ENCODE measurements around the gene TTYH3.

The TTYH3 gene

DNA sequence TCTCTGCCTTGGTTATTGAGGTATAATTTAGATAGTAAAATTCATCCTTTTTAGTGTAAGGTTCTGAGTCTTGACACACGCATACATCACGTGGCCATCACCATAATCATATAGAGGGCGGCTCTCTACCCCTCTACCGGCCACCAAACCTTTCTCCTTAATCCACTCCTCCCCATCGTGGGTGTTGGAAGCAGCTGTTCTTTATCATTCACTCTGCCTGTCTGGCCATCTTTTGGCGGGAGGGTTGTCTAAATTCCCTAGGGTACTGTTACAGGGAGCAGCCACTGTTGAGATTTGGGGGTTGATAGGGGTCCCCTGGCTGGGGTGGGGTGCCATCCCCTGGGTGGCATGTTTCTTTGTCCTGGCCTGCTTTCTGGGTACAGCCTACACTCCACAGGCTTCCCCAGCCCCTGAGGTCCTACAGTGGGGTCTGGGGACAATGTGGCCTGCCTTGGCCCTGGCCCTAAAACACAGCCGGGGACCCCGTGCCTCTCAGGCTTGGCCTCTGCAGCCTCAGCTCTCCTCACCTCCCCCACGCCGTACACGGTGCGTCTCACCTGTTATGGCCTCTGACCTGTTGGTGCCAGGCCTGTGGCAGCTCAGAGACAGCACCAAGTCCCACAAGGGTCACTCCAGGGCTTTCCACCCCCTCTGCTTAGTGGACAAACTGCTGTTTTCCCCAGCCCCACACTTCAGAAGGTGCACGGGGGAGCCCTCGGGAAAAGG, 73.7 kb downstream of the TTYH3 start:
- DNase-seq = no peak
- Mint-ChIP-seq H3K36me3 (no peaks in the 10 kb centered on the region), H3K27ac (no peak overlapping the region), H3K27me3 (peaks cover 80% of the 10 kb centered on the region), H3K9me3 (no peaks in the 10 kb centered on the region), H3K4me3 (no peak overlapping the region), H3K4me1 (peaks cover 19% of the 10 kb centered on the region)
- CTCF ChIA-PET = interaction anchor here (0.6 to 16.7 kb wide), 4 partner anchors 24 to 159 kb away, joined by 3 to 222 read pairs (median 22); no protein-coding TSS in a partner anchor

DNA sequence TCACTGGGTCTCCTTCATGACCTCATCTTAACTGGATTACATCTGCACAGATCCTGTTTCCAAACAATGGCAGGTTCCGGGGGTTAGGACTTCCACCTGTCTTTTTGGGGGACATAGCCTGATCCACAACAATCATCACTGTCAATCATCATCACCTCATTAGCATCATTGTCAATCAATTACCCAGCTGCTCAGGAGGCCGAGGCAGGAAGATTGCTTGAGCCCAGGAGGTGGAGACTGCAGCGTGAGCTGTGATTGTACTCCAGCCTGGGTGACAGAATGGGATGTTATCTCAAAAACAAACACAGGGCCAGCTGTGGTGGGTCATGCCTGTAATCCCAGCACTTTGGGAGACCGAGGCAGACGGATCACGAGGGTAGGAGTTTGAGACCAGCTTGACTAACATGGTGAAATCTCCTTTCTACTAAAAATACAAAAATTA, 74.9 kb downstream of the TTYH3 start:
- H3K27ac Mint-ChIP-seq = no peak overlapping the region
- peaks cover 77% of the 10 kb centered on the region for H3K27me3 Mint-ChIP-seq
- no peaks in the 10 kb centered on the region for H3K9me3 Mint-ChIP-seq
- no peak for DNase-seq
- peaks cover 25% of the 10 kb centered on the region for H3K4me1 Mint-ChIP-seq
- H3K36me3 Mint-ChIP-seq = no peaks in the 10 kb centered on the region
- no peak overlapping the region for H3K4me3 Mint-ChIP-seq
- CTCF ChIA-PET = interaction anchor here (0.7 to 16.7 kb wide), 3 partner anchors 25 to 158 kb away, joined by 3 to 222 read pairs (median 42); no protein-coding TSS in a partner anchor

DNA sequence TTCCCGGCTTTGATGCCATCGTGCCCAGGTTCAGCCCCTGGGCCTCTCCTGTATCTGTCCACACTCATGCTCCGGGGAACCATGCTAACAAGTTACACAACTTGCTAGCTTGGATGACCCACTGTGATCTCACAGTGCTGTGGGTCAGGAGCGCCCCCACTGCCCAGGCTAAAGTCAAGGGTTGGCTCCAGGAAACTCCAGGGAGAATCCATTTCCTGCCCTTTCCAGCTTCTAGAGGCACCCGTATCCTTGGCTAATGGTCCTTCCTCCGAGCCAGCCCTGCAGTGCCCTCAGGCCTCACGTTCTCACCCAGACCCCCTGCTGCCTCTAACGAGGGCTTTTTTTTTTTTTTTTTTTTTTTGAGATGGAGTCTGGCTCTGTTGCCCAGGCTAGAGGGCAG, 75.7 kb downstream of the TTYH3 start:
- peaks cover 27% of the 10 kb centered on the region for H3K4me1 Mint-ChIP-seq
- H3K36me3 Mint-ChIP-seq = no peaks in the 10 kb centered on the region
- CTCF ChIA-PET = interaction anchor here (1.2 to 16.7 kb wide), 5 partner anchors 11 to 38 kb away, joined by 3 to 222 read pairs (median 19); no protein-coding TSS in a partner anchor
- H3K4me3 Mint-ChIP-seq = no peak overlapping the region
- H3K9me3 Mint-ChIP-seq = no peaks in the 10 kb centered on the region
- peaks cover 77% of the 10 kb centered on the region for H3K27me3 Mint-ChIP-seq
- no peak for DNase-seq
- H3K27ac Mint-ChIP-seq = no peak overlapping the region

DNA sequence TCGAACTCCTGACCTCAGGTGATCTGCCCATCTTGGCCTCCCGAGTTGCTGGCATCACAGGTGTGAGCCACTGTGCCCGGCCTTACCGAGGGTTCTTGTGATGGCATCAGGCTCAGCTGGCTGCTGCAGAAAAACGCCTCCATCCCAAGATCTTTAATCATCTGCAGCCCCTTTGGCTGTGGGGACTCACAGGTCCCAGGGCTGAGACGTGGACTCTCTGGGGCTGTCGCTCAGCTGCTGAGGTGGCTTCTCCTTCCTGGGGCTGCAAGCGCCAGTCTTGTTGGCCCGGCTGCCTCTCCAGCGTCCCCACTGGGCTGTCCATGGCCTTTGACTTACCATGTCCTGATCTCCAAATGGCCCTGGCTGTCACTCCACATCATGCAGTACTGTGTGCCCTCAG, 76.3 kb downstream of the TTYH3 start:
- H3K4me1 Mint-ChIP-seq = peaks cover 29% of the 10 kb centered on the region
- peaks cover 77% of the 10 kb centered on the region for H3K27me3 Mint-ChIP-seq
- no peaks in the 10 kb centered on the region for H3K36me3 Mint-ChIP-seq
- no peak for DNase-seq
- CTCF ChIA-PET = interaction anchor here (1.2 to 16.7 kb wide), 5 partner anchors 10 to 39 kb away, joined by 3 to 222 read pairs (median 19); no protein-coding TSS in a partner anchor
- H3K27ac Mint-ChIP-seq = no peak overlapping the region
- H3K9me3 Mint-ChIP-seq = no peaks in the 10 kb centered on the region
- no peak overlapping the region for H3K4me3 Mint-ChIP-seq

DNA sequence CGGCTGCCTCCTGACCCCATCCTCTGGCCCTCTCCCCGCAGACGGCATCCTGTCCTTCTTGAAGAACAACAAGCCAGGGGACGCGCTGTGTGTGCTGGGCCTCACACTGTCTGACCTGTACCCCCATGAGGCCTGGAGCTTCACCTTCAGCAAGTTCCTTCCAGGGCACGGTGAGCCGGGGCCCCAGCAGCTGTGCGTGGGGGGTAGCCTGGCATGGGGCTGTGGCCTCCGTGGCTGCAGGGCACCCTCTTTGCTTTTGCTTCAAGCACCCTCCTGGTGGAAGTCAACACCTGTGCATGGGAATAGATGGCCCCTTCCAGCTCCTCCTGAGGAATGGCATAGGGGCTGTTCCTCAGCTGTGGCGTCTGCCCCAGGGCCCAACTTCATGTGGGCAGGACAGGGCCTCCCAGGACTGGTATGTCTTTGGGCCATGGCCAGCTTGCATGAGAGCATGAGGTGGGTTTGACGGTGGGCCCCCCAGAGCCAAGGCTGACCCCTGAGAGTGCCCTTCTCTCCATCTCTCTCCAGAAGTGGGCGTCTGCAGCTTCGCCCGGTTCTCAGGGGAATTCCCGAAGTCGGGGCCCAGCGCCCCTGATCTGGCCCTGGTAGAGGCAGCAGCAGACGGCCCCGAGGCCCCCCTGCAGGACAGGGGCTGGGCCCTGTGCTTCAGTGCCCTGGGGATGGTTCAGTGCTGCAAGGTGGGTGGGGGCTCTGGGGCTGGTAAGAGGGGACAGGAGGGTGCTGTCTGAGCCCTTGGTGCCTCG, 76.9 kb downstream of the TTYH3 start:
- Mint-ChIP-seq H3K36me3 (no peaks in the 10 kb centered on the region), H3K4me1 (peaks cover 35% of the 10 kb centered on the region), H3K27ac (peak overlapping the region; percentile 24), H3K9me3 (no peaks in the 10 kb centered on the region), H3K27me3 (peaks cover 78% of the 10 kb centered on the region), H3K4me3 (no peak overlapping the region)
- CTCF ChIA-PET = interaction anchor here (0.7 to 16.7 kb wide), 16 partner anchors 9 to 301 kb away, joined by 3 to 222 read pairs (median 6); no protein-coding TSS in a partner anchor
- no peak for DNase-seq

DNA sequence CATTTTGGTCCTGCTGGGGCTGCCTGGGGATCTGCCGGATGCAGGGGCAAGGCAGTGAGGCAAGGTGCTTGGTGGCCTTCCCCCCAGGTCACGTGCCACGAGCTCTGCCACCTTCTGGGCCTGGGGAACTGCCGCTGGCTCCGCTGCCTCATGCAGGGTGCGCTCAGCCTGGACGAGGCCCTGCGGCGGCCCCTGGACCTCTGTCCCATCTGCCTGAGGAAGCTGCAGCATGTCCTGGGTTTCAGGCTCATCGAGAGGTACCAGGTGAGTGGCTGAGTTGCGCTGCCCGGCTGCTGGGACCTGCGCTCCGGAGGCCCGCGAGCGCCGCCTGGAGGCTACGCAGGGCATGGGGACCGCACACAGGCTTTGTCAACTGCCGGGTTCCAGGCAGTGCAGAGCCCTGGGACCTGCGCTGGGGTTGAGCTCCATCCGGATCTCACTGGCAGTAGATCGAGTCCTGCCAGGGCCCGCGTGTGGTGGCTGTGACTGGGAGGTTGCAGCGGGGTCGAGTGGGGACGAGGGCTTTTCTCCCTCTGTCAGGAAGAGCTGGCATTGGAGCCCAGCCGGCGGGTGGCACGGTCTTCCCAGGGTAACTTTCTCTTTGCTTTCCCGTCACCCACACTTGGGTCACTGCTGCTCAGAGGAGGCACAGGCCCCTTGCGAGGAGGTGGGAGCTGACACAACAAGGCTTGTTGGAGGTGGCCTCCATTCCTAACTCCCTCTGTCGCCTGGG, 77.9 kb downstream of the TTYH3 start:
- H3K27ac Mint-ChIP-seq = peak overlapping the region; percentile 65
- peaks cover 45% of the 10 kb centered on the region for H3K4me1 Mint-ChIP-seq
- peaks cover 83% of the 10 kb centered on the region for H3K27me3 Mint-ChIP-seq
- H3K9me3 Mint-ChIP-seq = no peaks in the 10 kb centered on the region
- peak overlapping the region; percentile 37 for H3K4me3 Mint-ChIP-seq
- DNase-seq = peak; percentile 87
- CTCF ChIA-PET = interaction anchor here (0.6 to 16.7 kb wide), 33 partner anchors 9 to 302 kb away, joined by 3 to 222 read pairs (median 4); no protein-coding TSS in a partner anchor
- H3K36me3 Mint-ChIP-seq = no peaks in the 10 kb centered on the region

DNA sequence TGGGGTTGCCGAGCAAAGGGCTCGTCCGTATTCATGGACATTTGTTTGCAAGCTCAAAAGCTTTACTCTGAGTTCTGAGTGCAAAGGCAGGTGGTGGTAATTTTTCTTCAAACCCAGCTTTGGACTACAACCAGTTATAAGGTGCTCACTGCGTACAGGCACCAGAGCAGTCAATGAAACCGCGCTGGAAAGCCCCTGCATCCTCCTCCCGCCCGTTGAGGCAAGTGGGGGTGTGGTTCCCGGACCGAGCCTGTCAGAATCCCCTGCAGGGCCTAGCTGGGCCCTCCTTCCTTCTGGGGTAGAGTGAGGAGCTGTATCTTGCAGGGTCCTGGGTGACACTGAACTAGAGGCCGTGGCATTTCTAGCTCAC, 78.5 kb downstream of the TTYH3 start:
- Mint-ChIP-seq H3K4me1 (peaks cover 50% of the 10 kb centered on the region), H3K36me3 (no peaks in the 10 kb centered on the region), H3K9me3 (no peaks in the 10 kb centered on the region), H3K4me3 (peak overlapping the region; percentile 37), H3K27ac (no peak overlapping the region), H3K27me3 (peaks cover 87% of the 10 kb centered on the region)
- CTCF ChIA-PET = interaction anchor here (0.6 to 16.7 kb wide), 30 partner anchors 8 to 259 kb away, joined by 3 to 222 read pairs (median 4); no protein-coding TSS in a partner anchor
- no peak for DNase-seq

DNA sequence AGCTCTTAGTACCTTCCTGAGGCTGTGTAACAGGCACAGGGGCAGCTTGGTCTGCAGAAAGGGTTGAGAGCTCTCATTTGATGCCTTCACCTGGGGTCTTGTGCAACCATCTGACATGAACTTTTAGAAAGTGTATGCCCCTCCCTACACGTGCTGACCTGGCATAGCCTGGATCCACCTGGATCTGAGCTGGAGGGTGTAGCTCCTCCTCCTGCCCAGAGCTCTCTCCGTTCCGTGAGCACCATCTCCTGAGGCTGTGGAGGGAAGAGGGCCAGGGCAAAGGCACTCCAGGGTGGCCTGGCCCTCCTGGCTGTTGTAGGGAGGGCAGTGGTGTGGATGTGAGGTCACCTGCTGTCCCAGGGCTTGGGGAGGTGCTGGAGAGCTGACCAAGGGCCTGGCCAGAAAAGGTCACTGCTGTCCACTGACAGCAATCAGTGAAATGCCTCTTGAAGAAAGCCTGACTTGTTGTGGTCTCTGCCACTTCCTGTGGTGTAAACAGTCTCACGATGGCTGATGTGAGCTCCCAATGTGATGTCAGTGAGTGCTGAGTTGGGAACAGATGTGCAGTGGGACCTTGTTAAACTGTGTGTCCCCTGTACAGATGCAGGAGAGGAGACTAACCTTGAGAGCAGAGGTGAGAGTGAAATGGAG, 79.2 kb downstream of the TTYH3 start:
- DNase-seq = peak; percentile 70
- Mint-ChIP-seq H3K4me1 (peaks cover 58% of the 10 kb centered on the region), H3K36me3 (no peaks in the 10 kb centered on the region), H3K27ac (peak overlapping the region; percentile 85), H3K9me3 (no peaks in the 10 kb centered on the region), H3K4me3 (peak overlapping the region; percentile 7), H3K27me3 (peaks cover 88% of the 10 kb centered on the region)
- CTCF ChIA-PET = interaction anchor here (0.6 to 16.7 kb wide), 17 partner anchors 7 to 259 kb away, joined by 3 to 222 read pairs (median 6); no protein-coding TSS in a partner anchor

DNA sequence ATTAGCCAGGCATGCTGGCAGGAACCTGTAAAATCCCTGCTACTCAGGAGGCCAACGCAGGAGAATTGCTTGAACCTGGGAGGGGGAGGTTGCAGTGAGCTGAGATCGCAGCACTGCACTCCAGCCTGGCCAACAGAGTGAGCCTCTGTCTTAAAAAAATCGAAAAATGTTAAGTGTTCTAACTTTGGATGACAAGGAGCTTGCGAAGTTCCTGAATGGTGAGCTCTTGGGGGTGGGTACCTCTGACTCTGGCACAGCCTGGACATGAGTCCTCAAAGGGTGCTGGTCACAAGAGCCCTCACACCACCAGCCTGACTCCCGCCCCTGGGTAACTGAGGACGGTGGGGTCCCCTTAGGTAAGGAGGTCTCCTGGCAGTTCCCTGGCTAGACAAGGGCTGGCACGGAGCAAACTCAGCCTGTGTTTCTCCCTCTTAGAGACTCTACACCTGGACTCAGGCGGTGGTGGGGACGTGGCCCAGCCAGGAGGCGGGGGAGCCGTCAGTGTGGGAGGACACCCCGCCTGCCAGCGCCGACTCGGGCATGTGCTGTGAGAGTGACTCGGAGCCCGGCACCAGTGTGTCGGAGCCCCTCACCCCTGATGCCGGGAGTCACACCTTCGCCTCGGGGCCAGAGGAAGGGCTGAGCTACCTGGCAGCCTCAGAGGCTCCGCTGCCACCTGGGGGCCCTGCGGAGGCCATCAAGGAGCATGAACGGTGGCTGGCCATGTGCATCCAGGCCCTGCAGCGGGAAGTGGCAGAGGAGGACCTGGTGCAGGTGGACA, 80.3 kb downstream of the TTYH3 start:
- Mint-ChIP-seq H3K4me3 (no peak overlapping the region), H3K27ac (no peak overlapping the region), H3K27me3 (peaks cover 83% of the 10 kb centered on the region), H3K9me3 (no peaks in the 10 kb centered on the region), H3K36me3 (no peaks in the 10 kb centered on the region), H3K4me1 (peaks cover 69% of the 10 kb centered on the region)
- CTCF ChIA-PET = interaction anchor here (0.6 to 16.7 kb wide), 8 partner anchors 12 to 150 kb away, joined by 3 to 222 read pairs (median 9); no protein-coding TSS in a partner anchor
- DNase-seq = no peak

DNA sequence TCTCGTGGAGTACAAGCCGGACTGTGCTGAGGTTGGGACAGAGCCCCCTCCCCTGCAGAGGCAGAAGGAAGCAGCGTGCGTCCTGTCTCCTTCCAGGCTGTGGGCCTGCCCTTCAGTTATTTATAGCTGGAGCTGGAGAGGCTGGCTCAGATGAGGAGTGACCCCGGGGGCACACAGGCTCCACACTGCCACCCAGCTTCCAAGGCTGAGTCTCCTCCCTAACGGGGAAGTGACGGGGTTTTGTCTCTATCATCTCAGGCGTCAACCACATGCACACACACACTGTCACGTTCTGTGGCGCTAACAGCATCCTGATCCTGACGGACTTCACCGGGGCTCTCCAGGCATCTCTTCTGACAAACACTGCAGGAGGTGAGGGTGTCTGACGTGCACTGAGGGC, 81.6 kb downstream of the TTYH3 start:
- Mint-ChIP-seq H3K27me3 (peaks cover 78% of the 10 kb centered on the region), H3K9me3 (no peaks in the 10 kb centered on the region)
- CTCF ChIA-PET = interaction anchor here (16.7 kb wide), 1 partner anchor 44 kb away, joined by 222 read pairs; no protein-coding TSS in a partner anchor

DNA sequence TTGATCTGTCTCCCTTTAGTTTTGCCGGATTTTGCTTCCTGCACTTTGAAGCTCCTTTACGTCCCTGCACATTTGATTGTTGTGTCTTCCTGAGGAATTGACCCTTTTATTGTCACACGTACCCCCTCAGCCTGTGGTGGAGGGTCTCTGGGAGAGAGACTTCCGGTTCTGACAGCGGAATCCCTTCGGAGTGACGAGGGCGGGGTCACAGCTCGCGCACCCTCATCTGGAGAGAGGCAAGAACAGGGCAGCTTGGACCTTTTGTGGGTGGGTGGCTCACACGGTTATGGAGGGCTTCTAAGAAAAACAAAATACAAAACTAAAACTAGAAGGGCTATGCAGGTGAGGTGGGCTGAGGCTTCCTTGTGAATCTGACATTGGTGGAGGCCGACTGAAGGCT, 82.2 kb downstream of the TTYH3 start:
- Mint-ChIP-seq H3K9me3 (no peaks in the 10 kb centered on the region), H3K4me1 (peaks cover 87% of the 10 kb centered on the region), H3K4me3 (no peak overlapping the region), H3K27ac (peak overlapping the region; percentile 58), H3K36me3 (no peaks in the 10 kb centered on the region), H3K27me3 (peaks cover 80% of the 10 kb centered on the region)
- CTCF ChIA-PET = interaction anchor here (16.7 kb wide), 1 partner anchor 45 kb away, joined by 222 read pairs; no protein-coding TSS in a partner anchor
- no peak for DNase-seq

More for the DNA sequence above, 81.6 kb downstream of the TTYH3 start:
- Mint-ChIP-seq H3K36me3 (no peaks in the 10 kb centered on the region), H3K4me1 (peaks cover 81% of the 10 kb centered on the region), H3K4me3 (no peak overlapping the region), H3K27ac (peak overlapping the region; percentile 17)
- no peak for DNase-seq

All from activated naive CD4-positive, alpha-beta T cell treated with anti-CD3 and anti-CD28 coated beads, Interleukin-2, amount 10 ng/mL, durations not matched to agents 7 days and 5 days (primary cell).